ENCODE data around the gene AVP. TPM values are rescaled to one million over a fixed set of nuclear protein-coding genes. Genes with fewer than 3 reads are reported as not detected.
"Not testable (repeated sequence)": the region's sequence is repeated elsewhere in the genome, so short reads cannot be mapped to it uniquely, and the experiment has no call there.

AVP gene
- total RNA-seq, 1 experiment from 2014 or later, result not detected

GRCh38 chr20:3082955-3083952, 1.3 kb downstream of the AVP start:
- no peak for DNase-seq (ENCODE audit: low read depth)

GRCh38 chr20:3082306-3082951, 2.1 kb downstream of the AVP start:
- no peak for DNase-seq (ENCODE audit: low read depth)

- DNase-seq (ENCODE audit: low read depth), result no peak
Observed at GRCh38 chr20:3081641-3082040, 2.9 kb downstream of the AVP start.

- peak; percentile 83 for DNase-seq (ENCODE audit: low read depth)
Observed at GRCh38 chr20:3080939-3081388, 3.6 kb downstream of the AVP start.

GRCh38 chr20:3077618-3078134, 6.8 kb downstream of the AVP start:
- DNase-seq (ENCODE audit: low read depth), result peak; percentile 29

GRCh38 chr20:3075315-3075714, 9.2 kb downstream of the AVP start:
- DNase-seq (ENCODE audit: low read depth), result not testable (repeated sequence)

GRCh38 chr20:3074812-3075211, 9.7 kb downstream of the AVP start:
- no peak for DNase-seq (ENCODE audit: low read depth)

- not testable (repeated sequence) for DNase-seq (ENCODE audit: low read depth)
Observed at GRCh38 chr20:3073251-3073643, 11.3 kb downstream of the AVP start.

GRCh38 chr20:3072530-3073250, 11.8 kb downstream of the AVP start:
- no peak for DNase-seq (ENCODE audit: low read depth)

GRCh38 chr20:3071610-3072529, 12.7 kb downstream of the AVP start, which contains the start of gene OXT:
Gene OXT, plus strand, starts transcription at chr20:3071620. Its CDS starts 36 bp downstream, at chr20:3071656.
- DNase-seq (ENCODE audit: low read depth), result no peak

- no peak for DNase-seq (ENCODE audit: low read depth)
Observed at GRCh38 chr20:3071266-3071609, 13.3 kb downstream of the AVP start.

GRCh38 chr20:3070725-3071124, 13.8 kb downstream of the AVP start:
- DNase-seq (ENCODE audit: low read depth), result no peak

GRCh38 chr20:3068986-3069900, 15.3 kb downstream of the AVP start:
- DNase-seq (ENCODE audit: low read depth), result peak; percentile 68

- DNase-seq (ENCODE audit: low read depth), result peak; percentile 40
Observed at GRCh38 chr20:3068075-3068474, 16.4 kb downstream of the AVP start.

- DNase-seq (ENCODE audit: low read depth), result peak; percentile 38
Observed at GRCh38 chr20:3067139-3068014, 17.1 kb downstream of the AVP start.

- DNase-seq (ENCODE audit: low read depth), result not testable (repeated sequence)
Observed at GRCh38 chr20:3064119-3064518, 20.4 kb downstream of the AVP start.

- DNase-seq (ENCODE audit: low read depth), result no peak
Observed at GRCh38 chr20:3059489-3059888, 25.0 kb downstream of the AVP start.

- no peak for DNase-seq (ENCODE audit: low read depth)
Observed at GRCh38 chr20:3051385-3052019, 33.0 kb downstream of the AVP start.

All from LHCN-M2 (cell line).